OCI-LY3 (cell line): ENCODE results near the gene CA4.

ENCODE experiments used
- EZH2phosphoT487 ChIP-seq: fragments of 200-600 bp; shearing (Covaris generic); IDR thresholded peaks from 2 replicates; pipeline ENCODE4 v1.6.1; 2018; ENCODE audit warnings: antibody characterized with exemption, mixed run types, low read depth
- TF ChIP-seq, protein P1 (sequence below): fragments of 200-600, 300-600 bp; sonication (generic); IDR thresholded peaks from 2 replicates; pipeline ENCODE4 v1.5.1; 2014; ENCODE audit warnings: antibody characterized with exemption, low read length, low read depth

GRCh38 chr17:60141111-60142018 lies 8.4 kb upstream of the CA4 start:
- TF ChIP-seq, protein P1, sequence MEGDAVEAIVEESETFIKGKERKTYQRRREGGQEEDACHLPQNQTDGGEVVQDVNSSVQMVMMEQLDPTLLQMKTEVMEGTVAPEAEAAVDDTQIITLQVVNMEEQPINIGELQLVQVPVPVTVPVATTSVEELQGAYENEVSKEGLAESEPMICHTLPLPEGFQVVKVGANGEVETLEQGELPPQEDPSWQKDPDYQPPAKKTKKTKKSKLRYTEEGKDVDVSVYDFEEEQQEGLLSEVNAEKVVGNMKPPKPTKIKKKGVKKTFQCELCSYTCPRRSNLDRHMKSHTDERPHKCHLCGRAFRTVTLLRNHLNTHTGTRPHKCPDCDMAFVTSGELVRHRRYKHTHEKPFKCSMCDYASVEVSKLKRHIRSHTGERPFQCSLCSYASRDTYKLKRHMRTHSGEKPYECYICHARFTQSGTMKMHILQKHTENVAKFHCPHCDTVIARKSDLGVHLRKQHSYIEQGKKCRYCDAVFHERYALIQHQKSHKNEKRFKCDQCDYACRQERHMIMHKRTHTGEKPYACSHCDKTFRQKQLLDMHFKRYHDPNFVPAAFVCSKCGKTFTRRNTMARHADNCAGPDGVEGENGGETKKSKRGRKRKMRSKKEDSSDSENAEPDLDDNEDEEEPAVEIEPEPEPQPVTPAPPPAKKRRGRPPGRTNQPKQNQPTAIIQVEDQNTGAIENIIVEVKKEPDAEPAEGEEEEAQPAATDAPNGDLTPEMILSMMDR, result no peak
- TF ChIP-seq EZH2phosphoT487, result no peak
